ENCODE data around the gene IGSF3. TPM values are rescaled to one million over a fixed set of nuclear protein-coding genes. Genes with fewer than 3 reads are reported as not detected.

The IGSF3 gene
- total RNA-seq, 1 donor from 2014 or later = 27.2 TPM

DNA sequence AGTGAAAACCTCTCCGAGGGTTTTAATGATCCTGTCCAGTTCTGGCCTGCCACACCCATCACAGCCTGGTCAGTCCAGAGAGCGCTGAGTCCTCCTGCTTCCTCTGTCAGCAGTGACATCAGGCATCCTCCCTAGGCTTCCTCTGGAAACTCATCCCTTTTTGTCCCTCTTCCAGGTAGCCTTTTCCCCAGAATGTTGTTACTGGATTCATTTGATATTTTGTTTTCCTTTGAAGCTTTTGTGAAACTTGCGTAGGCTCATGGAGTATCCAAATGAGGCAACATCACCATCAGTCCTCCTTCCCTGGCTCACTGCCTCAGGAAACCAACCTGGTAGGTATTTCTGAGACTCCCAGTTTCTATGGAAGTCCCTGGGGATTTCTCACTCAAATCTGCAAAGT is 27.0 kb upstream of the IGSF3 start:
- Mint-ChIP-seq H3K4me1 (peaks cover 29% of the 10 kb centered on the region), H3K4me3 (no peak overlapping the region), H3K36me3 (ENCODE audit: low read depth) (no peaks in the 10 kb centered on the region), H3K27ac (ENCODE audit: unreplicated experiment) (no peak overlapping the region), H3K9me3 (no peaks in the 10 kb centered on the region), H3K27me3 (ENCODE audit: low read depth) (no peaks in the 10 kb centered on the region)
- TF ChIP-seq, protein P1, sequence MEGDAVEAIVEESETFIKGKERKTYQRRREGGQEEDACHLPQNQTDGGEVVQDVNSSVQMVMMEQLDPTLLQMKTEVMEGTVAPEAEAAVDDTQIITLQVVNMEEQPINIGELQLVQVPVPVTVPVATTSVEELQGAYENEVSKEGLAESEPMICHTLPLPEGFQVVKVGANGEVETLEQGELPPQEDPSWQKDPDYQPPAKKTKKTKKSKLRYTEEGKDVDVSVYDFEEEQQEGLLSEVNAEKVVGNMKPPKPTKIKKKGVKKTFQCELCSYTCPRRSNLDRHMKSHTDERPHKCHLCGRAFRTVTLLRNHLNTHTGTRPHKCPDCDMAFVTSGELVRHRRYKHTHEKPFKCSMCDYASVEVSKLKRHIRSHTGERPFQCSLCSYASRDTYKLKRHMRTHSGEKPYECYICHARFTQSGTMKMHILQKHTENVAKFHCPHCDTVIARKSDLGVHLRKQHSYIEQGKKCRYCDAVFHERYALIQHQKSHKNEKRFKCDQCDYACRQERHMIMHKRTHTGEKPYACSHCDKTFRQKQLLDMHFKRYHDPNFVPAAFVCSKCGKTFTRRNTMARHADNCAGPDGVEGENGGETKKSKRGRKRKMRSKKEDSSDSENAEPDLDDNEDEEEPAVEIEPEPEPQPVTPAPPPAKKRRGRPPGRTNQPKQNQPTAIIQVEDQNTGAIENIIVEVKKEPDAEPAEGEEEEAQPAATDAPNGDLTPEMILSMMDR (conservative IDR thresholded peaks at IDR 0.05) = no peak
- no peak for DNase-seq (ENCODE audit: low read depth, low spot score)

DNA sequence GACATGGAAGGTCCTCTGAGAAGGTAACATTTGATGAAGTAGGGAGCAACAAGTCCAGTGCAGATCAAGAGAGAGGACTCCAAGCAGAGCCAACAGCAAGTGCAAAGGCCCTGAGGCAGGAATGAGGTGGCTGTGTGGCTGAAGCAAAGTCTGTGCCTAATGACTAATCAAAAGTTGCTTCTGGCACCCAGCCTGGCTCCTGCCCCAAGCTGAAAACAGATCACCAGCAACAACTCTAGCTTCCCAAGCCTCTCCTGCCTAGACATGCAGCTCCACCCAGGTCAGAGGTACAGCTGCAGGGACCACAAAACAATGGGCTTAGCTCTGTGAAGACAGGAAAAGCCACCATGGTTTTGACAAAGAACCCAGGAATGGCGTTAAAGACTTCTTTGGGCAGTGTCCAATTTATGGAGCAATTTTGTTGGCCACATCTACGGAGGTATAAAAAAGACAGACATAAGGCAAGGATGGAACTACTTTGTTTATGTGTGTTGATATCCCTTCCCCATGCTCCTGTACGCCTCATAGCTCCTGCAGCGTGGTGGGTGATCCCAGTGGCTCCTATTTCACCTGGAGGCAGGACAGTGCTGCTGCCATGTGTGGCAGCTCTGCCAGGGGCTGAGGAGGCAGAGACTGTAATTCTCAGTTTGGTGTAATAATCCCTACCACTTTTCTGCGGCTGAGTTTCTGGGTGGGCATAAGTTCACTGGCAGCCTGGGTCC is 26.4 kb upstream of the IGSF3 start:
- Mint-ChIP-seq H3K4me3 (no peak overlapping the region), H3K27ac (ENCODE audit: unreplicated experiment) (no peak overlapping the region), H3K36me3 (ENCODE audit: low read depth) (no peaks in the 10 kb centered on the region), H3K9me3 (no peaks in the 10 kb centered on the region), H3K4me1 (peaks cover 29% of the 10 kb centered on the region), H3K27me3 (ENCODE audit: low read depth) (no peaks in the 10 kb centered on the region)
- no peak for DNase-seq (ENCODE audit: low read depth, low spot score)
- TF ChIP-seq, protein P1 (conservative IDR thresholded peaks at IDR 0.05) = no peak

DNA sequence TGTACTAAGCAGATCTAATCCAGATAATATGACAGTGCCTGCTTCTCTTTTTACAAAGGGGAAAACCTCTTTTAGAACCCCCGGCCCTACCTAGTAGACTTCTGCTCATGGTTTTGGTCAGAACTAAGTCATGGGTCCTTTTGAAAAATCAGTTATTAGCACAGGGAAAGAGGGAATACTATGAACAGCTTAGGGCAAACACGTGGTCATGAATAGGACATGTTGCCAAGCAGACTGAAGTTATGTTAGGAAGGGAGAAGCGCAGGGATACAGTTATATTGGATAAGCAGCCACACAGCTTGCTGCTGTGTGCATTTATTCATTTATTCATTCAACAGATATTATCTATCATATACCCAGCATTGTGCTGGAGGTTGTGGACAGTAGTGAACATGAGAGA is 25.3 kb upstream of the IGSF3 start:
- H3K4me3 Mint-ChIP-seq = no peak overlapping the region
- no peaks in the 10 kb centered on the region for H3K27me3 Mint-ChIP-seq (ENCODE audit: low read depth)
- no peaks in the 10 kb centered on the region for H3K36me3 Mint-ChIP-seq (ENCODE audit: low read depth)
- no peak overlapping the region for H3K27ac Mint-ChIP-seq (ENCODE audit: unreplicated experiment)
- H3K4me1 Mint-ChIP-seq = peaks cover 28% of the 10 kb centered on the region
- no peaks in the 10 kb centered on the region for H3K9me3 Mint-ChIP-seq
- no peak for DNase-seq (ENCODE audit: low read depth, low spot score)
- TF ChIP-seq, protein P1 (conservative IDR thresholded peaks at IDR 0.05) = no peak

DNA sequence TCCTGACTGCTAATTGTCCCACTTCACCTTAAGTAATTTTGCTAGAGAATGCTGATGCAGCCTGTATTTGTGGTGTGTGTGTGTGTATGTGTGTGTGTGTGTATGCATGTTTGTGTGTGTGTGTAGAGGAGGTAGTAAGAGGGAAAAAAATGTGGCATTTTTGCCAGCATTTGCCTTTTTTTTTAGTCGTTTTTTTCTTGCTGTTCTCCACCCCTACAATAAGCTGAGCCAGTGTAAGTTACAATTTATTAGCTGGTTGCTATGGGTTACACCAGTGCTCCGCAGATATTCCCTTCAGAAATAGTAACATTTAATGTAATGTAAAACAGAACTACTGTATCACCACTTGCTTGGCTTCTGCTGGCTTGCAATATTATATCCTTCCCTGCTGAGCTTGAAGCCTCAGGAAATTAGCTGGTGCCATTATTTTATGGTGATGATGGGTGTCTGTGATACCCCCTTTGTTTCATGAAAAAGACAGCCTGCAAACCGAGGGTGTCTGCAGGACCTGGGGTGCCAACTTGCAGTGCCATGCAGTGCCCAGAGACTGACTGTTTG is 23.4 kb upstream of the IGSF3 start:
- Mint-ChIP-seq H3K9me3 (no peaks in the 10 kb centered on the region), H3K36me3 (ENCODE audit: low read depth) (no peaks in the 10 kb centered on the region), H3K4me1 (peaks cover 22% of the 10 kb centered on the region), H3K27me3 (ENCODE audit: low read depth) (no peaks in the 10 kb centered on the region), H3K4me3 (no peak overlapping the region), H3K27ac (ENCODE audit: unreplicated experiment) (no peak overlapping the region)
- TF ChIP-seq, protein P1 (conservative IDR thresholded peaks at IDR 0.05) = no peak
- DNase-seq (ENCODE audit: low read depth, low spot score) = no peak

DNA sequence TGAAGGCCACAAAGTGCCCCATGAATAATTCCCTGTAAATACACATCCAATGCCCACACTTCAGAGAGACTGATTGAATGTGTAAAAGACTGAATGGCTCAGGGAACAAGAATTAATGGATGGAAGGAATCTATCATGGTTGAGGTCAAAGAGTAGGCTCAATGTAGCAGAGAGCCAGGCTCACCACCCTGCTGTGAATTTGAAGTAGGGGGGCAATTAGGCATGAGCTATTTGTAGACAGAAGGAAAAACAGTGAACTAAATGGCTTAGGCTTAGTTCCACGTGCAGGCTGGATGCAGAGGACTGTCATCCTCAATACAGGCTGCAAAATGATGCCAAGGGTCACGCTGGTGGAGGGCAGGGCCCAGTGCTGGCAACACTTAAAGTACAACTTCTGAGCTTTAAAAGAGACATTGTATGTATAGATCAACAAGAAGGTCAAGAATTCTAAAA is 22.9 kb upstream of the IGSF3 start:
- H3K27me3 Mint-ChIP-seq (ENCODE audit: low read depth) = no peaks in the 10 kb centered on the region
- TF ChIP-seq, protein P1 (conservative IDR thresholded peaks at IDR 0.05) = no peak
- H3K4me1 Mint-ChIP-seq = peaks cover 22% of the 10 kb centered on the region
- no peak overlapping the region for H3K4me3 Mint-ChIP-seq
- no peak overlapping the region for H3K27ac Mint-ChIP-seq (ENCODE audit: unreplicated experiment)
- no peaks in the 10 kb centered on the region for H3K9me3 Mint-ChIP-seq
- DNase-seq (ENCODE audit: low read depth, low spot score) = no peak
- no peaks in the 10 kb centered on the region for H3K36me3 Mint-ChIP-seq (ENCODE audit: low read depth)
